PC-3 (cell line): ENCODE results near the gene USP22. TPM values are rescaled to one million over a fixed set of nuclear protein-coding genes. Genes with fewer than 3 reads are reported as not detected.

ENCODE experiments used
- ATAC-seq: fragments of 200-7000 bp; cut with Tn5 transposase; 2 replicates; pipeline ENCODE4 v1.9.1; 2020; ENCODE audit warnings: mild to moderate bottlenecking, moderate library complexity
- BruUV-seq: library from RNA; stranded (reverse); fragments of 400-500 nt; replicated peaks from 2 replicates; lab custom pipeline; 2021; lab: Mats Ljungman, UMichigan
- CTCF ChIA-PET: fragments of 300-600 bp; sonication (Branson Sonifier 250); formaldehyde crosslinking; loops from one replicate; lab custom pipeline; 2022; ENCODE audit warnings: antibody characterized with exemption; lab: Charles Lee
- POLR2A ChIA-PET: fragments of 300-600 bp; sonication (Branson Sonifier 250); formaldehyde crosslinking; loops from one replicate; lab custom pipeline; 2022; ENCODE audit warnings: antibody characterized with exemption; ENCODE audit not compliant: unreplicated experiment; lab: Charles Lee
- DNase-seq: peaks from one replicate; pipeline ENCODE4 v3.0.0-alpha.2; 2015
- H2AFZ ChIP-seq: fragments of 300-600 bp; sonication (generic); 2 replicates; pipeline ENCODE4 v1.6.0; 2016; ENCODE audit warnings: antibody characterized with exemption, low read length
- H3F3A ChIP-seq: fragments of 300-600 bp; sonication (generic); one replicate; pipeline ENCODE4 v1.6.0; 2017; ENCODE audit warnings: antibody characterized with exemption, low read length, control low read depth, mild to moderate bottlenecking; ENCODE audit not compliant: unreplicated experiment
- H3K27ac ChIP-seq: fragments of 300-600 bp; sonication (generic); 2 replicates; pipeline ENCODE4 v1.5.1; 2016; ENCODE audit warnings: mild to moderate bottlenecking, low read length
- H3K27me3 ChIP-seq: fragments of 300-600 bp; sonication (generic); 2 replicates; pipeline ENCODE4 v1.6.1; 2016; ENCODE audit warnings: low read length, mixed read lengths
- H3K36me3 ChIP-seq: fragments of 300-600 bp; sonication (generic); 2 replicates; pipeline ENCODE4 v1.6.1; 2016; ENCODE audit warnings: low read depth, mixed run types, low read length, mixed read lengths
- H3K4me1 ChIP-seq: fragments of 300-600 bp; sonication (generic); 2 replicates; pipeline ENCODE4 v1.5.1; 2016; ENCODE audit warnings: low read length; ENCODE audit not compliant: insufficient read depth
- H3K4me2 ChIP-seq: fragments of 300-600 bp; sonication (generic); 2 replicates; pipeline ENCODE4 v1.6.0; 2016; ENCODE audit warnings: low read length
- H3K4me3 ChIP-seq: fragments of 300-600 bp; sonication (generic); 2 replicates; pipeline ENCODE4 v1.5.1; 2016; ENCODE audit warnings: mild to moderate bottlenecking, low read length, mixed read lengths
- H3K79me2 ChIP-seq: fragments of 300-600 bp; sonication (generic); 2 replicates; pipeline ENCODE4 v1.6.1; 2017; ENCODE audit warnings: low read length, mixed read lengths
- H3K9ac ChIP-seq: fragments of 300-600 bp; sonication (generic); 2 replicates; pipeline ENCODE4 v1.6.0; 2016; ENCODE audit warnings: mild to moderate bottlenecking, low read length
- H3K9me2 ChIP-seq: fragments of 300-600 bp; sonication (generic); replicated peaks from 2 replicates; pipeline ENCODE4 v1.6.1; 2016; ENCODE audit warnings: mixed run types, low read length, mixed read lengths
- H3K9me3 ChIP-seq: fragments of 300-600 bp; sonication (generic); 2 replicates; pipeline ENCODE4 v1.6.1; 2016; ENCODE audit warnings: low read length, mixed read lengths
- H4K20me1 ChIP-seq: fragments of 300-600 bp; sonication (generic); 2 replicates; pipeline ENCODE4 v1.6.1; 2016; ENCODE audit warnings: low read length, mixed read lengths
- EZH2 ChIP-seq: fragments of 300-600 bp; sonication (generic); IDR thresholded peaks from one replicate; pipeline ENCODE4 v1.6.1; 2017; ENCODE audit warnings: antibody characterized with exemption, mild to moderate bottlenecking, low read length; ENCODE audit not compliant: unreplicated experiment
- EZH2phosphoT487 ChIP-seq: fragments of 300-600 bp; sonication (generic); IDR thresholded peaks from 2 replicates; pipeline ENCODE4 v1.6.1; 2018; ENCODE audit warnings: mild to moderate bottlenecking, antibody characterized with exemption, low read length, borderline replicate concordance
- intact Hi-C: fragments of 100-400 bp; cut with micrococcal nuclease; formaldehyde crosslinking; loops from 2 replicates; pipeline ENCODE4 v1.9.0; 2023
- total RNA-seq: library from RNA; depleted of rRNA; stranded (reverse); fragments of >200 nt; gene quantifications from 2 replicates; pipeline ENCODE4 v1.2.3, GENCODE V29; 2014
- TF ChIP-seq, protein P1 (sequence below): fragments of 300-600 bp; sonication (generic); conservative IDR thresholded peaks from 2 replicates; pipeline ENCODE4 v1.5.1; 2017; ENCODE audit warnings: antibody characterized with exemption, low read depth, mild to moderate bottlenecking, low read length

USP22 gene
- total RNA-seq, 1 experiment from 2014 or later = 188 TPM

DNA sequence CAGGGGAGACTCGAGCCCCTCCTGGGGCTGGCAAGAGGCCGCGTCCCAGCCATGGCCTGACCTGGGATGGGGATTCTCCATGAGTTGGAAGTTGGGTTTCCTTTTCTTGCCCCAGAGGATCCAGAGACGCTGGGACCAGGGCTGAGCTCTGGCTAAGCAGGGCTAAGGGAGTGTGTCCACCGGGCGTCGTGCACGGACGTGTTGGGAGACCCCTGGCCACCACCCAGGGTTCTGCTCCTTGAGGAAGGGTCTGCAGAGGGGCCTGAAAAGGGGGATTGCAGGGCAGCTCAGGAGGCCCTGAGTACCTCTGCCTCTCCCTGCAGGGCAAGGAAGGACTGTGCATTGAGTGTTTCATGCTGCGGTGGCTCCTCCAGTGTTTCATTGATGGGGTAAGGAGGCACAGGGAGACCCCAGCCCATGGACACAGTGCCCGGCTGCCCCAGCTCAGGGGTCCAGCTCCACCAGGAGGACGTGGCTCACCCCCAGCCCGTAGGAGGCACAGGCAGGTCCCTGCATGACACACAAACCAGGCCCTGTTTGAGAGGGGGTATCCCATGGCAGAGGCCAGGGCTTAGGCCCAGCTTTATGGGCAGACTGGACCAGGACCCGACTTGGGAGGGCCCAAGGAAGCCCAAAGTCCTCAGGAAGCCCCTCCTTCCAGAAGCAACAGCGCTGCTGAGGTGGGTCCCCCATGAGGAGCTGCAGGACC lies 47.5 kb downstream of the USP22 start:
- peaks cover 11% of the 10 kb centered on the region for H4K20me1 ChIP-seq
- no peaks in the 10 kb centered on the region for H3K27me3 ChIP-seq
- no peaks in the 10 kb centered on the region for H3K9me3 ChIP-seq
- ChIA-PET POLR2A (no interaction called here), CTCF (no interaction called here)
- H3K27ac ChIP-seq = no peak overlapping the region
- no TSS peak for BruUV-seq
- H3K4me3 ChIP-seq = no peak overlapping the region
- TF ChIP-seq EZH2 (no peak), EZH2phosphoT487 (no peak)
- TF ChIP-seq, protein P1, sequence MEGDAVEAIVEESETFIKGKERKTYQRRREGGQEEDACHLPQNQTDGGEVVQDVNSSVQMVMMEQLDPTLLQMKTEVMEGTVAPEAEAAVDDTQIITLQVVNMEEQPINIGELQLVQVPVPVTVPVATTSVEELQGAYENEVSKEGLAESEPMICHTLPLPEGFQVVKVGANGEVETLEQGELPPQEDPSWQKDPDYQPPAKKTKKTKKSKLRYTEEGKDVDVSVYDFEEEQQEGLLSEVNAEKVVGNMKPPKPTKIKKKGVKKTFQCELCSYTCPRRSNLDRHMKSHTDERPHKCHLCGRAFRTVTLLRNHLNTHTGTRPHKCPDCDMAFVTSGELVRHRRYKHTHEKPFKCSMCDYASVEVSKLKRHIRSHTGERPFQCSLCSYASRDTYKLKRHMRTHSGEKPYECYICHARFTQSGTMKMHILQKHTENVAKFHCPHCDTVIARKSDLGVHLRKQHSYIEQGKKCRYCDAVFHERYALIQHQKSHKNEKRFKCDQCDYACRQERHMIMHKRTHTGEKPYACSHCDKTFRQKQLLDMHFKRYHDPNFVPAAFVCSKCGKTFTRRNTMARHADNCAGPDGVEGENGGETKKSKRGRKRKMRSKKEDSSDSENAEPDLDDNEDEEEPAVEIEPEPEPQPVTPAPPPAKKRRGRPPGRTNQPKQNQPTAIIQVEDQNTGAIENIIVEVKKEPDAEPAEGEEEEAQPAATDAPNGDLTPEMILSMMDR = no peak
- H3K9ac ChIP-seq = no peak overlapping the region
- ATAC-seq (no peak), DNase-seq (no peak)
- intact Hi-C loops = no loop called here
- H3K4me2 ChIP-seq = no peak overlapping the region
- no peak overlapping the region for H2AFZ ChIP-seq
- H3K36me3 ChIP-seq = peaks cover 11% of the 10 kb centered on the region
- H3F3A ChIP-seq = no peaks in the 10 kb centered on the region
- no peaks in the 10 kb centered on the region for H3K9me2 ChIP-seq
- no peaks in the 10 kb centered on the region for H3K79me2 ChIP-seq
- peaks cover 5% of the 10 kb centered on the region; the same call in 1 of the 2 replicates for H3K4me1 ChIP-seq

DNA sequence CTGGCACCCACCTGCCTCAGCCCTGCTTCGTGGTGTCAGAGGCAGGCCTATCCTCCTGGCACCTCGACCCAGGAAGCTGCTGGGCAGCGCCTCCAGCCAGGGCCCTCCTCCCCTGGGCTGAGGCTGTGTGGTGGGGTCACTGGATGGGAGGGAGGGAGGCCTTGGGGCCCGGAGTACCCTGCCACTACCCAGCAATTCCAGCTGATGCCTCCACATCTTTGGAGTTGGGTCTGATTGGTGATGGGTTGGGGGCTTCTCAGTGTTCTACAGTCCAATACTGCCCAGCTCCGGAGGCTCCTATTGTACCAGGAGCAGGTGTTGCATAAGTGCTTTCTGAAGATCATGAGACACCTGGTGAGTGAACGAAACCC lies 48.0 kb downstream of the USP22 start:
- Histone ChIP-seq H3K9ac (no peak overlapping the region), H3K9me3 (no peaks in the 10 kb centered on the region), H3K79me2 (no peaks in the 10 kb centered on the region), H3K9me2 (no peaks in the 10 kb centered on the region), H3K36me3 (peaks cover 5% of the 10 kb centered on the region; the same call in 1 of the 2 replicates), H3K4me2 (no peak overlapping the region), H3K27me3 (no peaks in the 10 kb centered on the region), H3K4me3 (no peak overlapping the region), H4K20me1 (peaks cover 6% of the 10 kb centered on the region), H2AFZ (no peak overlapping the region), H3K27ac (no peak overlapping the region), H3K4me1 (peaks cover 5% of the 10 kb centered on the region; the same call in 1 of the 2 replicates), H3F3A (no peaks in the 10 kb centered on the region)
- POLR2A ChIA-PET = no interaction called here
- TF ChIP-seq, protein P1 = no peak
- no peak for TF ChIP-seq EZH2phosphoT487
- BruUV-seq = no TSS peak
- CTCF ChIA-PET = no interaction called here
- DNase-seq = no peak
- no peak for ATAC-seq
- intact Hi-C loops = loop anchor here (5.0 kb wide), 2 partner anchors 52 to 192 kb away; no protein-coding TSS in a partner anchor
